HepG2 (cell line): ENCODE results near the gene LGR6. TPM values are rescaled to one million over a fixed set of nuclear protein-coding genes. Genes with fewer than 3 reads are reported as not detected.

Experiments
- ATAC-seq: fragments of 200-7000 bp; cut with Tn5 transposase; 3 replicates; pipeline ENCODE4 v1.9.1; 2020; ENCODE audit warnings: mild to moderate bottlenecking, moderate library complexity
- BruUV-seq: library from RNA; stranded (reverse); fragments of 400-500 nt; replicated peaks from 2 replicates; lab custom pipeline; 2021; lab: Mats Ljungman, UMichigan
- CTCF ChIA-PET: fragments of 300-600 bp; formaldehyde crosslinking; extraction: SDS; loops from one replicate; lab custom pipeline; 2021; ENCODE audit warnings: low total read pairs, inconsistent platforms, low intra/inter-chr PET ratio; lab: Yijun Ruan, JAX
- POLR2A ChIA-PET: fragments of 350-600 bp; sonication (Branson Sonifier 250); formaldehyde crosslinking; loops from one replicate; lab custom pipeline; 2020; ENCODE audit warnings: antibody characterized with exemption, inconsistent platforms; lab: Yijun Ruan, JAX
- DNase-seq: peaks from one replicate; pipeline ENCODE4 v3.0.0-alpha.2; 2015; ENCODE audit warnings: low spot score
- FAIRE-seq: peaks from 3 replicates; lab custom pipeline; 2011; peaks lifted over from hg19 to GRCh38; lab: Jason Lieb, UNC
- H2AFZ ChIP-seq: one replicate; pipeline ENCODE4 v1.6.1; 2011; ENCODE audit warnings: low read length, inconsistent platforms
- H3K27ac ChIP-seq: fragments of 300-600 bp; 3 replicates; pipeline ENCODE4 v1.8.0; 2011; ENCODE audit warnings: mixed run types, mild to moderate bottlenecking, mixed read lengths, low read length, inconsistent platforms; ENCODE audit not compliant: insufficient read depth; ENCODE audit errors: extremely low read length
- H3K27me3 ChIP-seq, 2 experiments: fragments of 200-600 bp in 1 of 2; 2 replicates in 1 of 2; 3 replicates in 1 of 2; pipeline versions ENCODE4 v1.6.0 to v1.8.0; 2011; ENCODE audit warnings: low read length in 2 of 2, mild to moderate bottlenecking in 2 of 2, moderate library complexity in 2 of 2, inconsistent platforms in 1 of 2; ENCODE audit not compliant: insufficient read depth in 2 of 2, control insufficient read depth in 1 of 2
- H3K36me3 ChIP-seq, 2 experiments: fragments of 200-600 bp in 1 of 2; replicated peaks in 1 of 2; 2 replicates in 1 of 2; 3 replicates in 1 of 2; pipeline versions ENCODE4 v1.5.1 to v1.8.0; 2011; ENCODE audit warnings: low read length in 2 of 2, inconsistent platforms in 1 of 2; ENCODE audit not compliant: insufficient read depth in 2 of 2, control insufficient read depth in 1 of 2
- H3K4me1 ChIP-seq: 2 replicates; pipeline ENCODE4 v1.5.1; 2012; ENCODE audit warnings: low read length, inconsistent platforms; ENCODE audit not compliant: insufficient read depth
- H3K4me2 ChIP-seq: 2 replicates; pipeline ENCODE4 v1.6.0; 2011; ENCODE audit warnings: low read depth, low read length, inconsistent platforms
- H3K4me3 ChIP-seq, 3 experiments: fragments of 200-600 bp in 1 of 3; sonication (generic), shearing (Covaris generic) in 1 of 3; replicated peaks in 1 of 3; 2 replicates each; pipeline ENCODE4 v1.5.1; 2011 to 2016; ENCODE audit warnings: low read length in 3 of 3, inconsistent platforms in 2 of 3, low read depth in 2 of 3, mild to moderate bottlenecking in 2 of 3, control low read depth in 1 of 3, mixed read lengths in 1 of 3; ENCODE audit not compliant: insufficient read depth in 1 of 3
- H3K79me2 ChIP-seq: one replicate; pipeline ENCODE4 v1.6.1; 2011; ENCODE audit warnings: low read length, inconsistent platforms; ENCODE audit not compliant: insufficient read depth
- H3K9ac ChIP-seq: 2 replicates; pipeline ENCODE4 v1.6.0; 2011; ENCODE audit warnings: mild to moderate bottlenecking, low read depth, low read length, inconsistent platforms; ENCODE audit not compliant: insufficient read depth
- H3K9me3 ChIP-seq: 2 replicates; pipeline ENCODE4 v1.5.1; 2012; ENCODE audit warnings: mild to moderate bottlenecking, low read length
- H4K20me1 ChIP-seq: 2 replicates; pipeline ENCODE4 v1.6.0; 2011; ENCODE audit warnings: inconsistent platforms, mild to moderate bottlenecking, low read length, moderate library complexity; ENCODE audit not compliant: insufficient read depth
- AKAP8 ChIP-seq: sonication (generic); formaldehyde crosslinking; IDR thresholded peaks from 2 replicates; pipeline ENCODE4 v1.5.1; 2020; ENCODE audit warnings: mild to moderate bottlenecking, missing genetic modification reagents
- FOXA1 ChIP-seq, 2 experiments: fragments of 450-650 bp in 1 of 2; sonication (generic) in 1 of 2; formaldehyde crosslinking in 1 of 2; IDR thresholded peaks; 2 replicates each; pipeline versions ENCODE4 v1.4.0 to v1.6.1; 2016 to 2020; ENCODE audit warnings: missing genetic modification reagents in 1 of 2
- KLF12 ChIP-seq: sonication (generic); formaldehyde crosslinking; IDR thresholded peaks from 2 replicates; pipeline ENCODE4 v1.4.0; 2020; ENCODE audit warnings: missing genetic modification reagents, borderline replicate concordance
- MED1 ChIP-seq: sonication (generic); formaldehyde crosslinking; IDR thresholded peaks from 2 replicates; pipeline ENCODE4 v1.4.0; 2020; ENCODE audit warnings: missing genetic modification reagents
- MYPOP ChIP-seq: sonication (generic); formaldehyde crosslinking; IDR thresholded peaks from 2 replicates; pipeline ENCODE4 v1.8.1; 2023; ENCODE audit warnings: mild to moderate bottlenecking, moderate library complexity, missing genetic modification reagents
- RXRA ChIP-seq: sonication (generic); formaldehyde crosslinking; IDR thresholded peaks from 2 replicates; pipeline ENCODE4 v1.5.1; 2020; ENCODE audit warnings: missing genetic modification reagents
- THRA ChIP-seq: sonication (generic); formaldehyde crosslinking; IDR thresholded peaks from 2 replicates; pipeline ENCODE4 v1.4.0; 2020; ENCODE audit warnings: missing genetic modification reagents, borderline replicate concordance
- ZC3H4 ChIP-seq: sonication (generic); formaldehyde crosslinking; IDR thresholded peaks from 2 replicates; pipeline ENCODE4 v1.4.0; 2020; ENCODE audit warnings: missing genetic modification reagents, borderline replicate concordance
- ZNF784 ChIP-seq: sonication (generic); formaldehyde crosslinking; IDR thresholded peaks from 2 replicates; pipeline ENCODE4 v1.5.1; 2020; ENCODE audit warnings: missing genetic modification reagents, mild to moderate bottlenecking, borderline replicate concordance
- ZNF792 ChIP-seq: IDR thresholded peaks from 2 replicates; pipeline ENCODE4 v1.6.1; 2016
- WGBS: methylation state at CpG from one replicate; pipeline ENCODE4 v1.1.6; 2017; ENCODE audit warnings: low lambda C conversion rate; 5-methylcytosine and 5-hydroxymethylcytosine counted together
- in situ Hi-C: cut with HindIII; loops from 2 replicates; pipeline ENCODE4 v1.10.0; 2017; ENCODE audit warnings: low pct_unique_long_range_greater_than_20kb; ENCODE audit not compliant: extremely low pct_ligation_motif_present
- intact Hi-C: fragments of 100-400 bp; cut with micrococcal nuclease; formaldehyde crosslinking; loops from one replicate; pipeline ENCODE4 v1.10.0; 2022; ENCODE audit not compliant: unreplicated experiment
- polyA plus RNA-seq, 8 experiments: library from polyadenylated mRNA; depleted of rRNA in 3 of 8; stranded (reverse) in 7 of 8; unstranded in 1 of 8; fragments of >200 nt; fragmentation: Illumina TruSeq in 4 of 8; extraction: Trizol in 4 of 8; gene quantifications; 2 replicates each; pipeline versions ENCODE4 v1.2.1 to v1.2.3, GENCODE V29; 2011 to 2016; ENCODE audit warnings: low read depth in 4 of 8, missing spikeins in 1 of 8, mixed read lengths in 1 of 8; ENCODE audit not compliant: insufficient read depth in 1 of 8
- total RNA-seq, 5 experiments: library from RNA; depleted of rRNA; stranded (reverse); fragments of >200 nt; fragmentation: Illumina TruSeq; extraction: Trizol; gene quantifications; 2 replicates each; pipeline ENCODE4 v1.2.3, GENCODE V29; 2016; ENCODE audit warnings: low read depth in 1 of 5

LGR6 gene
- total and polyA plus RNA-seq, 2 of the 13 experiments (the other 11 are each of a cell fraction or from before 2014, with no cell fraction given) = 0.07 TPM; not detected in 1

- intact Hi-C loops = no loop called here
- Histone ChIP-seq H3K4me2 (no peak overlapping the region), H3K4me1 (peaks cover 2% of the 10 kb centered on the region; the same call in 1 of the 2 replicates), H3K9me3 (no peaks in the 10 kb centered on the region), H3K36me3 (no peaks in the 10 kb centered on the region)
- in situ Hi-C loops = no loop called here
- no peak for DNase-seq
- CTCF ChIA-PET = no interaction called here
- no peak for TF ChIP-seq FOXA1 (IDR thresholded peaks at IDR 0.05)
- TF ChIP-seq FOXA1 (CRISPR knock-in tag; IDR thresholded peaks at IDR 0.05) = peak; percentile 28; the same call in 1 of the 2 replicates
- TF ChIP-seq ZC3H4 (CRISPR knock-in tag) = no peak
- TF ChIP-seq, all 625 proteins: peak for 1
- POLR2A ChIA-PET = no interaction called here
- Histone ChIP-seq H3K9ac (no peak overlapping the region), H4K20me1 (no peaks in the 10 kb centered on the region), H3K27me3 (peaks cover 6 to 64% of the 10 kb centered on the region in 2 experiments; a peak in 4 of 5 replicates), H3K27ac (no peak overlapping the region), H3K79me2 (no peaks in the 10 kb centered on the region), H3K4me3 (no peak overlapping the region), H2AFZ (no peak overlapping the region)
- WGBS = 58% methylated on average over 2 of the region's 8 CpGs
- ATAC-seq = peak; percentile 26; the same call in 1 of the 3 replicates
- no TSS peak for BruUV-seq
- FAIRE-seq = no peak
Measured at GRCh38 chr1:202230939-202231645, 37.5 kb downstream of the LGR6 start.

- POLR2A ChIA-PET = no interaction called here
Measured at GRCh38 chr1:202233171-202233570, 39.6 kb downstream of the LGR6 start.

More at GRCh38 chr1:202233171-202233570, 39.6 kb downstream of the LGR6 start:
- Histone ChIP-seq H3K9me3 (no peaks in the 10 kb centered on the region), H3K27ac (no peak overlapping the region), H3K4me2 (no peak overlapping the region), H3K36me3 (no peaks in the 10 kb centered on the region), H4K20me1 (no peaks in the 10 kb centered on the region), H3K27me3 (peaks cover 5 to 55% of the 10 kb centered on the region in 2 experiments; a peak in 4 of 5 replicates), H3K9ac (no peak overlapping the region), H3K4me3 (no peak overlapping the region), H3K79me2 (no peaks in the 10 kb centered on the region), H2AFZ (no peak overlapping the region), H3K4me1 (peaks cover 20% of the 10 kb centered on the region)
- CTCF ChIA-PET = no interaction called here
- WGBS = 5% methylated on average over 3 of the region's 4 CpGs
- no TSS peak for BruUV-seq
- TF ChIP-seq ZNF792 (CRISPR knock-in tag) (no peak), RXRA (no peak), AKAP8 (no peak), MED1 (CRISPR knock-in tag) (no peak), KLF12 (CRISPR knock-in tag) (no peak), THRA (no peak), MYPOP (CRISPR knock-in tag) (no peak), ZNF784 (CRISPR knock-in tag) (no peak)
- ATAC-seq (no peak), FAIRE-seq (no peak), DNase-seq (no peak)
- in situ Hi-C loops (no loop called here), intact Hi-C loops (no loop called here)
